Measurements from ENCODE around the gene RNF167.

DNA sequence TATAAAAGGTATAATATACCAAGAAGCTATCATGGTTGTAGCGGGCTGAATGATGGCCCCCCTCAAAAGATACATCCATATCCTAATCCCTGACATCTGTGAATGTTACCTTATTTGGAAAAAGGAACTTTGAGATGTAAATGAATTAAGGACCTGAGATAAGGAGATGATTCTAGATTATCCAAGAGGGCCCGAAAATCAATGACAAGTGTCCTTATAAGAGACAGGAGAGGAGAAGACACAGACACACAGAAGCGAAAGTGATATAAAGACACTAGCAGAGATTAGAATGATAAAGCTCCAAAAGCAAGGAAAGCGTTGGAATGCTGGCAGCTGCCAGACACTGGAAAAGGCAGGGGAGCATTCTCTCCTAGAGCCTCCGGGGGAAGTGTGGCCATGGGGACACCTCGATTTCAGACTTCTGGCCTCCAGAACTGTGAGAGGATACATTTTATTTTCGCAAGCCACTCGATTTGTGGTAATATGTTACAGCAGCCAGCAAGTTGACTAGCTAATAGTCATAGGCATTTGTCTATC lies 20.5 kb upstream of the RNF167 start:
- TF ChIP-seq CTCF (IDR thresholded peaks at IDR 0.05) (no peak), POLR2AphosphoS5 (IDR thresholded peaks at IDR 0.05) (no peak)
